DMS114 treated with DMSO at 0.1 percent for 48 hours (cell line): ENCODE results near the gene MCRIP1.

ENCODE experiments used
- DNase-seq: peaks from one replicate; lab custom pipeline; 2025; ENCODE audit not compliant: unreplicated experiment; lab: John Stamatoyannopoulos, UW

MCRIP1 gene

GRCh38 chr17:81860756-81861568, 27.9 kb upstream of the MCRIP1 start:
- peak; percentile 98 for DNase-seq

GRCh38 chr17:81859906-81860755, 27.0 kb upstream of the MCRIP1 start, which contains the start of gene P4HB:
Gene P4HB (minus strand): TSS chr17:81860535. CDS start chr17:81860471, 64 bp downstream.
- DNase-seq: no peak

- DNase-seq: no peak
Observed at GRCh38 chr17:81858967-81859905, 26.1 kb upstream of the MCRIP1 start.

DNA sequence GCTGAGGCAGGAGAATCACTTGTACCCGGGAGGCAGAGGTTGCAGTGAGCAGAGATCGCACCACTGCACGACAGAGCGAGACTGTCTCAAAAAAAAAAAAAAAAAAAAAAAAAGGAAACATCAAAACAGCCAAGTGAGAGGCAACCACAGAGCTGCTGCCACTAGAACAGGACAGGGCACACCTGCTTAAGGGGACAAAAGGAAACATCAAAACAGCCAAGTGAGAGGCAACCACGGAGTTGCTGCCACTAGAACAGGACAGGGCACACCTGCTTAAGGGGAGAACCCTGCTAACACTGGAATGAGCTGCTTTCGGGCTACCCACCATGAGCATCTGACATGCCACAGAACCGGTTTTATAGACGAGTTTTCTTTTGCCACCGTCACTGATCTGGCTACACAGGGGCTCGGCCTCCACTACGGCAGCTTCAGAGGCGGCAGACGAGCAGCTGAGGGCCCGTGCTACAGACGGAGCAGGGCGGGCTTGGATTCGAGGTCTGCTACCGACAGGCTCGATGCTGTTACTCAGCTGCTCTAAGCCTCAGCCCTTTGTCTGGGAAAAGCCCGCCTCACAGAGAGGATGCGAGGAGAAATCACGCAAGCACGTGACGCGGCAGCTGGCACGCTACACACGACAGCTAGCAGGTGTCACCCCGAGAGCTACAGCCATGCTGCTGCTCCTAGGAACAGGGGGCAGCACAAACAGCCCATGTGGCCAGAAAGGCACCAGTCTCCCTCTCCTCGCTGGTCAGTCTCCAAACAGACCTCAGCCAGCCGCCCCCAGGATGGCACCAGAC, 25.3 kb upstream of the MCRIP1 start:
- DNase-seq: no peak

DNA sequence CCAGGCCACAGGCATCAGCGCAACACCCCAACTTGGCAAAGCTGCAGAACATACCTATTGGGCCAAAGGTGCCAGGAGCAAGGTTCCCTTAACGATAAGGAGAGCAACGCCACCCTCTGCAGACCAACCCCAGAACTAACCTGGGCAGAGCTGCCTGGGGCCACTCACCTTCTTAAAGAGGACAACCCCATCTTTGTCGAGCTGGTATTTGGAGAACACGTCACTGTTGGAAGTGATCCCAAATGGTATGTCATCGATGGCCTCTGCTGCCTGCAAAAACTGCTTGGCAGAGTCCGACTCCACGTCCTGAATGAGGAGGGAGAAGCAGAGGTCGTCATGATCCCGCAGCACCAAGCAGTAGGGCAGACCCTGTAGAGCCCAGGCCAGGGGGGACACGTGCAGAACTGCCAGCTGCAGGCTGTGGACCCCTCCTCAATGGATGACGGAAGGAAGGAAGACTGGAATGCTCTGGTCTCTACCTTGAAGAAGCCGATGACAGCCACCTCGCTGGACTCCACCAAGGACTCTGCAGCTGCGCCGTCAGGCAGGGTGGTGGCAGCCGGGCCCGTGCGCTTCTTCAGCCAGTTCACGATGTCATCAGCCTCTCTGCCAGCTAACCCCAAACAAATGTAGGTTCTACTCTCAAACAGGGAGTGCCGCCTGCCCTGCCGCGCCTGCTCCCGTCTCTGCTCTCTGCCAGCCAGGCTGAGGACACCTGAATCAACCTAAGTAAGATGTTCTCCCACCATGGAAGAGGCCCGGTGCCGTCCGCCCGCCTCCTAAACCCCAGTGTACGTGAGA, 22.1 kb upstream of the MCRIP1 start:
- DNase-seq: no peak

- no peak for DNase-seq
Observed at GRCh38 chr17:81852237-81852636, 19.1 kb upstream of the MCRIP1 start.

GRCh38 chr17:81851423-81851822, 18.3 kb upstream of the MCRIP1 start:
- no peak for DNase-seq

GRCh38 chr17:81849457-81849856, 16.4 kb upstream of the MCRIP1 start:
- DNase-seq: no peak

- no peak for DNase-seq
Observed at GRCh38 chr17:81846743-81847689, 13.9 kb upstream of the MCRIP1 start.

DNA sequence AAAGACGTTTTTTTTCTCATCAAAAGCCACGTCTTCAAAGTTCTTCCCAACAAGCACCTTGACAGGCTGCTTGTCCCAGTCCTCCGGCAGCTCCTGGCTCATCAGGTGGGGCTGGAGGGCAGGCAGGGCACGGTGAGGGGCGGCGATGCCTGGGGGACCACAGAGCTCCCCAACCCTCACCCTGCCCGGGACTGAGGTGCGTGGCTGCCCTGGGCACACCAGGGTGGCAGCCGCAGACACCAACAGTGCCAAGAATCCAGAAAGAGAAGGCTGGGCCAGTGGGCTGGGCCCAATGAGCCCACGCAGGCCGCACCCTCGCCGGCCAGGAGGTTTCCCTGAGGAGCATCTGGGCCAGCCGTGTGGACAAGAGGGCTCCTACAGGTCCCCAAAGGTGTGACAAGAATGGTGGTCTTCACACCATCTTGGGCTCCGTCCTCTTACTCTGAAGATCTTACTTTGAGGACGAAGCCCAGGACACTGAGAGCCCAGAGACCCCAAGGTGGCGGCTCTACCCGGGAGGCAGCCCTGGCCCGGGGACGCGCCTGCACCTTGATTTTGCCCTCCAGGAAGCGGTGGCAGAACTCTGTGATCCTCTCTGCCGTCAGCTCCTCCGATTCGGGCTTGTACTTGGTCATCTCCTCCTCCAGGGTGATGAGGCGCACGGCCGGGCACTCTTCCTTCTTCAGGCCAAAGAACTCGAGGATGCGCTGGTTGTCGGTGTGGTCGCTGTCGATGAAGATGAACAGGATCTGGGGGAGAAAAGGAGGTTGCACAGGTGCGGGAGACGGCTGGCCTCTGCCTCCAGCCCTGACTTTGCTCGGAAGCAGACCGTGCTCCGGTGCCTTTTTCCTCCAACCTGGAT, 13.0 kb upstream of the MCRIP1 start:
- DNase-seq: no peak

DNA sequence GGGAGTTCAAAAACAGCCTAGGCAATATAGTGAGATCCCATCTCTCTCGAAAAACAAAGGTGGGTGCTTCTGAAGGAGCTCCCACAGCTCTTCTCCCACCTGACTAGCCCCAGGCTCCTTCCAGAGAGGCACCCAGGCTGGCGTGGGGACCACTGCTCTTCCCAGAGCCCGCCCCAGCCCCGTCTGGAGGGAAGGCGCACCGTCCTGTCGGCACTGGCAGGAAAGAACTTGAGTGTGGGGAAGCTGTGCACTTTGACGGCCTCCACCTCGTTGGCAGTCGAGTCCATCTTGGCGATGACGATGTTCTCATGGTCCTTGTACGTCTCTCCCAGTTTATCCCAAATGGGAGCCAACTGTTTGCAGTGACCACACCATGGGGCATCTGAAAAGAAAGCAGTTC, 12.3 kb upstream of the MCRIP1 start:
- DNase-seq: no peak

GRCh38 chr17:81844887-81845286, 11.8 kb upstream of the MCRIP1 start:
- no peak for DNase-seq

DNA sequence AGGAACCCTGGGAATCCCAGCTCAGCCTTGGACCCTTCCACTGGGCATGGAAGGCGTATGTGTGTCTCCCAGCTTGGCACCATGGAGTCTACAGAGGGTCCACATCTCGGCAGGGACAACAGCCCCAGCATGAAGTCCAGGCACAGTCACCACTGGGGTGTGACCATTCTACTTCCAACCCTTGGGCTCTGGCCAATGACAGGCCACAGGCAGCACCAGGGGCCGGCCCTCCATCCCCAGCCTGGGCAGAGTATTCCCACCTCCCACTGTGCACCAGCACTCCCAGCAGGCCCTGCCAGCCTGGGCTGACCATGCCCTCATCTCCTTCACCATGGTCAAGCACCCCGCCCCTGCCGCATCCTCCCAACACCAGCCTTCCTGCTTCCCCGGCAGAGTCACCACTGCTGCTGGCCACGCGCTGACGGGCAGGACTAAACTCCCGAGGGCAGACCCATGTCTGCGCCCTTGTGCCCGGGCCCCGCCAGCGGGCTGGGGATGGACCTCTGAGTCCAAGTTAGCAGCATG, 11.3 kb upstream of the MCRIP1 start:
- no peak for DNase-seq

- no peak for DNase-seq
Observed at GRCh38 chr17:81843713-81844326, 10.7 kb upstream of the MCRIP1 start.

DNA sequence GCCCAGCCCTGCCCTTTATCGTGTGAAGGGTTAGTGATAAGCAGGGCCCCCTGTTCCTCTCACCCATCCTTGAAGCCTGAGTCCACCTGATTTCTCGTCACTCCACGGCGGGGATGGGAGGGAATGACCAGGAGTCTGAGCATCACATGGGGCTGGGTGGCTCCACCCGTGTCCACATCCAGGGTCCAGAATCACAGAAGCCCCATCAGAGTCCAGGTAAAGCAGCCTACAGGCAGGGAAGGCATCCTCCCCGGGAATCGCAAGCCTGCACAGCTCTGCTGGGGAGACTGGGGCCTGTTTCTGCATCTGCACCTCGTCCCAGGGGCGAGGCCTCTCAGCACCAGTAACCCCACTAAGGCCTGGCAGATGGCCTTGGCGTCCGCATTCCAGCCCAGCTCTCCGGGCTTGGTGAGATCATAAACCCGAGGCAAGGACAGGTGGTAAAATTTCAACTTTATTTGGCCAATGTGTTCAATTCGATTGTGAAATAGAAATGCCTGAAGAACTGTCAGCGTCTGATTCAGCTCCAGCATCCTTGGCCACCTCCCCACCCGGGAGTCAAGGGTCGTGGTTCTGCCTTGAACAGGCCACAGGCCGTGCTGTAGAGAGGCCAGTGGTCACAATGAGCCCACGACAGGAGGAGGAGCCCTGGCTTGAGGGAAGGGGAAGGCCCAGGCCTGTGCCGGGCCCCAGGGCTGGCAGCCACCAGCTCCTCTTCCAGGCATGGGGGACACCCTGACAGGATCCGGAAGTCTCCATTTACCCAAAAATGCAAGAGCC, 9.8 kb upstream of the MCRIP1 start:
- DNase-seq: no peak

GRCh38 chr17:81842378-81842724, 9.3 kb upstream of the MCRIP1 start:
- no peak for DNase-seq
